GM18502 (cell line): Measurements from ENCODE around the gene NSL1.
"Not testable (repeated sequence)": the region's sequence is repeated elsewhere in the genome, so short reads cannot be mapped to it uniquely, and the experiment has no call there.

ENCODE experiments used
- ATAC-seq: cut with Tn5 transposase; IDR thresholded peaks from one replicate; pipeline ENCODE4 v1.9.1; 2021; ENCODE audit warnings: mild to moderate bottlenecking; ENCODE audit not compliant: unreplicated experiment, poor library complexity

The NSL1 gene

DNA sequence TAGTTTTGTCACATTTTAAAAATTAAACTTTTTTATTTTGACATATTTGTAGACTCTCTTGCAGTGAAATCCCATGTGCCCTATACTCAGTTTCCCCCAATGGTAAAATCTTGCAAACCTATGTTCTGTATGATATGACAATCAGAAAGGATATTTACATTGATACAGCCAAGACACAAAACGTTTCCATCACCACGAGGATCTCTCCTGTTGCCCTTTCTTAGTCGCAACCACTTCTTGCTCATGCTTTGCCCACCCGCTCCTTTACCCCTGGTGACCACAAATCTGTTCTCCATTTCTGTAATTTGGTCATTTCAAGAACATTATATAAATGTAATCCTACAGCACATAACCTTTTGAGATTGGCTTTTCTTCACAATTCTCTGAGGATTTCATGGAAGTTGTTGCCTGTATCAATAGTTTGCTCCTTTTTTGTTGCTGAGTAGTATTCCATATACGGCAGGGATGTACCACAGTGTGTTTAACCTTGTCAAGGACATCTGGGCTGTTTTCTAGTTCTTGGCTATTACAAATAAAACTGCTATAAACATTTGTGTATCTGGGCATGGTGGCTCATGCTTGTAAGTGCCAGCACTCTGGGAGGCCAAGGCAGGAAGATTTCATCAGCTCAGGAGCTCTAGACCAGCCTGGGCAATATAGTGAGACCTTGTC is 78.0 kb downstream of the NSL1 start:
- no peak for ATAC-seq

DNA sequence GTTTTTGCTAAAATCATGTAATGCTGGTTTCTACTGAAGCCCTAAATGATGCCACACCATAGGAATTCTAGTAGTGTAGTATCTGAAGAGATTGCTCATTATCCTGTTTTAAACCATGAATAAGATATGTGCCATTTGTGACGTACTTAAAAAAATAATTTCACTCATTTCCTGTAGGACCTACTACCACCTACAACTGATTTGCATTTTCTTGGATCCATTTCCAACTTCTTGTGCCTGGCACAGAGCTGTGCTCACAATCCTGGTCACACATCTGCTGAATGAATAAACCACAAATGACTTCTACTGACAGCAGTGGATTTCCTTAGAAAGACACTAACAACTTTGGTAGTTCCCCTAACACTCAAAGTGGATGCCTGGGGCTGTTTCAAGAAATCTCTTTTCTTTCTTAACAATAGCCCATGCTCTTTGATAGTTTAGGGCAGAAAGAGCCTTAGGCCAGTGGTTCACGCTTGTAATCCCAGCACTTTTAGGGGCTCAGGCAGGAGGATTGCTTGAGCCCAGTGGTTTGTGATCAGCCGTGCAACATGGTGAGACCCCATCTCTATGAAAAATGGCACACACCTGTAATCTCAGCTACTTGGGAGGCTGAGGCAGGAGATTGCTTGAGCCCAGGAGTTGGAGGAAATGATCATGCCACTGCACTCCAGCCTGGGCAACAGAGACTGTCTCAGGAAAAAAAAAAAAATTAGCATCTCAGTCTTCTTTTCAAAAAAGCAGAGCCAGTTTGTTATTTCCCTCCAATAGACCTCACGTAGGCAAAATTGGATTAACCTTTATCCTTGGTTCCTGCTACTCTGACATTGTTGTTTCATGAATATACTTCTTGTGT is 78.9 kb downstream of the NSL1 start:
- ATAC-seq, result no peak

DNA sequence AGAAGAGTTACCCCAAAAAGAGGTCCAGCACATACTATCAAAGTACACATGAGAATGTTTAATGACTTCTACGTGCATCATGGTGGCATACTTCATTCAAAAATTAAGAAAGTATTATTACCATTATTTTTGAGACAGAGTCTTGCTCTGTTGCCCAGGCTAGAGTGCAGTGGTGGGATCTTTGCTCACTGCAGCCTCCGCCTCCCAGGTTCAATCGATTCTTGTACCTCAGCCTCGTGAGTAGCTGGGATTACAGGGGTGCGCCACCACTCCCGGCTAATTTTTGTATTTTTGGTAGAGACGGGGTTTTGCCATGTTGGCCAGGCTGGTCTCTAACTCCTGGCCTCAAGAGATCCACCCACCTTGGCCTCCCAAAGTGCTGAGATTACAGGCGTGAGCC is 79.6 kb downstream of the NSL1 start:
- ATAC-seq, result not testable (repeated sequence)

DNA sequence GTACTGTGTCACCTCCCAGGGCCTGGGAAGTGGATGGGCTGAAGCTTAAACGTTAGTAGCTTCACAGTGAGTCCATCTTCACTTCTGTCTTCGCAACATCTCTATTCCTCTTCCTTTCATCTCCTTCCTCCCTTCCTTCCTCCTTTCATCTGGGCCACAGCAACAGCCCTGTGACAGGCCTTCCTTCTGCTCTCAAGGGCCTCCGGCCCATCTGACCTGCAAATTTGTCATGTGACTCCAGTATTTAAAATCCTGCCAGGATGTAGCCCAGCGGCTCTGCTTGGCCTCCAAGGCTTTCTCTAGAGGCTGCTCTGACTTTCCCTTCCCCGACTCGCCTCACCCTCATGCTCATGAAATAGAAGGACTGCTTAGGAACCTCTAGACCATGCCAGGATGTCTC is 81.0 kb downstream of the NSL1 start:
- ATAC-seq, result no peak

DNA sequence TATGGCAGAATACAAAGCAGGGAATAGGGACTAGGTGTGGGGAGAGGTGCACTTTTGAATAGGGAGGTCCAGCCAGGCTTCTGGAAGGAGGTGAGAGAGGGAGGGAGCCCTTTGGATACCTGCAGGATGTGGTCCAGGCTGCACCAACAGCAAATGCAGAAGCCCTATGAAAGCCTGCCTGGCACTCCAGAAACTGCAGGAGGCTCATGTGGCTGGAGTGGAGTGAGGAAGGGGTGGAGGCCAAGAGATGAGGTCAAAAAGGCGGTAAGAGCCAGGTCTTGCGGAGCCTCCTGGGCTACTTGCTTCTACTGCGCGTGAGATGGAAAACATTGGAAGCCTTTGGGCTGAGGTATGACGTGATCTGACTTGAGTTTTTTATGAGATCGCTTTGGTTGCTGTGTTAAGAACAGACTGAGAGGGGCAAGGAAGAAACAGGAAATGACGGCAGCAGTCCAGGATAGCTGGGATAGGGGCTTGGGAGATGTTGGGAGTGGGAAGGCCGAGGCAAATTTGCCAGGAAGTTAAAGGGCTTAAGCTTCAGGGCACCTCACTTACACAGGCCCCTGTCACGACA is 87.5 kb downstream of the NSL1 start:
- no peak for ATAC-seq

DNA sequence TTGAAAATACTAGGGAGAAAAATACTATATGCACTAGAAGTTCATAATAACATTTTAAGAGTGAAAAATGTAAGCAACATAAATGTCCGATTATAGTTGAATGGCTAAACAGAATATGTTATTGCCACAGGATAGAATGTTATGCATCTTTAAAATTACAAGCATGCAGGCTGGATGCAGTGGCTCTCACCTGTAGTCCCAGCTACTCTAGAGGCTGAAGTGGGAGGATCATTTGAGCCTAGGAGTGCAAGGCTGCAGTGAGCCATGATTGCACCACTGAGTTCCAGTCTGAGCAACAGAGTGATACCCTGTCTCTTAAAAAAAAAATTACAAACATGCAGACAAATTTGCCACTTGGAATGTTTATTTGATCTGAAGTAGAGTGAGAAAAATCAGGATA is 88.9 kb downstream of the NSL1 start:
- no peak for ATAC-seq

DNA sequence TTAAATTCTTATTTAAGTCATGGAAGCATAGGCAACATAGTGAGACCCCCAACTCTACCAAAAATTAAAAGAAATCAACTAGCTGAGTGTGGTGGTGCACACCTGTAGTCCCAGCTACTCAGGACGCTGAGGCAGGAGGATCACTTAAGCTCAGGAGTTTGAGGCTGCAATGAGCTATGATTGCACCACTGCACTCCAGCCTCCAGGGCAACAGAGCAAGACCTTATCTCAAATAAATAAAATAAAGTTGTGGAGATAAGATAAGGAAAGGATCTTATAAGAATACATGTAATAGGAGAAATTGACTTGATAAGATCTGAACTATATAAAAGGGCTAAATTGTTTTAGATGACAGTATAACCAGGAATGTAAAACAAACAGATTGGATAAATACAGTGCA is 89.7 kb downstream of the NSL1 start:
- ATAC-seq, result no peak

DNA sequence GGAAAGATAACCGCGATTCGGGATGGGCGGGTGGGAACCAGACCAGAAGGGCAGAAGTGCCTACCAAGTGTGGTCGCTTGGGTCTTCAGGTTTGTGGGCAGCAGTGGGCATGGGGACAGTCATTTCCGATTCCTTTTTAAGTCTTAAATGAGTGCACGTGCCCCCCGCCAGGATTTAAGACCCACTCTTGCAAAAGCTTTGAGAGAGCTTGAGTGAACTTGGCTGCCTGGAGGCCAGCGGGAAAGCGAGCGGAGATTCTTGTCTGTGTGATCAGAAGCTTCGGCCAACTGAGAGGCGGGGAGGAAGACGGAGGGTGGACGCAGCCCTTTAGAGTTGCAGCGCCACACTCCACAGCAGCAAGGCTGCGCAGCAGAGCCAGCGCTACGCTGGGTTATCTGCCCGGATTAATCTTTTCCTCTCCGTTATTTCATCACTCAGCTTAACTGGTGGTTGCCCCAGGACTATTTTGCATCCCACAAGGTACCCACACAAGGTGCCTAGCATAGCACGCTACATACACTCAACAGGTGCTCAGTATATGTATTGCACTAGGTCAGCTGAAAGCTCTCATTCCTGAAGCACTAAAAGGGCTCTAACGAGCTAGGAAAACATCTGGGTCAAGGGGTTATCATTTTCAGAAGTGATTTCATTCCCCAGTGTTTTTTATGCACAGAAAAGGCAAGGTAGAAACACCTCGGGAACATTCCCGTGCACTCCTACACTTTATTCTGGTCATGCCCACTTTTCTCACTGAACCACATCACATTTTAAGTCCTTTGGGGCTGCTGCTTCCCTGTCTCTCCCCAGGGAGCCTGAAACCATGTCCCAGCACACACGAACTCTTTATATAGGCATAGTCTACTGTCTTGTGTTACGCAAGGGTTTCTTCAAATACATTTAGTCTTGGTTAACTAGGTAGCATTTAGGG is 90.4 kb downstream of the NSL1 start:
- peak; percentile 33 for ATAC-seq

DNA sequence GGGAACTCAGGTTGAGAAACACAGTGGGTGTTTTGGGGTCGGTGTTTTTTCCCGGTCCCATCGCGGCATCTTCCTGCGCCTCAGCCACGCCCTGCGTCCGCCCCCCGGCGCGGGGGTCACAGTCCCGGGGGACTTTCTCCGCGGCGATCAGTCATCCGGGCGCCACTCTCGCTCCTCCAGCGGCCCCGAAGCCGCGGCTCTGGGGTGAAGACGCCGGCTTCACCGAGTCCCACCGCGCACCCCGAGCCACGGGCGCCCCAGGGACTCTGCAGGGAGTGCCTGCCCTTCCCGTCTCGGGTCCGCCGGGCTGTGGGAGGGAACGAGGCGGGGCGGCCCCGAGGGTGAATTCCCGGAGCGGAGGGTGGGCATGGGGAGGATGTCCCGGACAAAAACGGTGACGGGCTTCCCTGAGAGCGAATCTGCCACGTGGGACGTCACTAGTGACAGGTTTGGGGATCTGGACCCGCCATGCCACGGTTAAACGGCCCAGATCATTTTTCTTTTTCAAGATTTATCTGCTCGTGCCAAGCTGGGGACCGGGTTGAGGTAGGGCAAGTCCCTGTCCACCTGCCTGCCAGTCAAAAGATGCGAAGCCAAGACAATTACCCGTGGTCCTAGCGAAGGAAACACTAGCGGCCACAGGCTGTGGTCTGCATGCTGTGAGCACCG is 91.2 kb downstream of the NSL1 start:
- peak; percentile 44 for ATAC-seq

DNA sequence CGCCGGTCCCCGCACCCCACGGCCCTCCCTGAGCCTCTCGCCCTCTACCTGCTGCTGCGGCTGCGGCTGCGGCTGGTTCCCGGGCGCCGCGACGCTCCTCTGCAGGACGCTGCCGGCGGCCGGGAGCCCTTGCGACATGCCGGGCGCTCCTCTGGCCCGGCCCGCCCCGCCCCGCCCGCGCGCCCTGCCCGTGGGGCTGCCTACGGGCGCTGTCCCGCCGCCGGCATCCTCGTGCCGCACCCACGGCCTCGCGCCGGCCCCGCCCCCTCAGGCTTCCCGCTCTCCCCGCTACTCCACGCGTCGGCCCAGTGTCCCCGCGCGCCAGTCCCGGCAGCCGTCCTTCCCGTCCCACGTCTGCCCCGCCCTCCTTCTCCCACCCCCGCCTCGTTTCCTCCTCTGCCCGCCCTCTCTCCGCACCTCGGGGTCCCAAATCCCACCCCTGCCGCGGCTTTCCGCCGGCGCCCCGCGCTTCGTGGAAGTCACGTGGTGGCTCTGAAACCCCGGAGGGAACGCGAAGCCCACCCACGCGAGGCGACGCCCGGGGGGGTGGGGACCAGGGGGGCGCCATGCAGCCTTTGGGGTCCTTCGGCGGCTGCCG is 91.9 kb downstream of the NSL1 start, which contains the start of gene BATF3:
Gene BATF3, minus strand, starts transcription at position 216 of the 598 bp plus-strand sequence. Its CDS starts 78 bp downstream, at position 138.
- ATAC-seq, result peak; percentile 27

DNA sequence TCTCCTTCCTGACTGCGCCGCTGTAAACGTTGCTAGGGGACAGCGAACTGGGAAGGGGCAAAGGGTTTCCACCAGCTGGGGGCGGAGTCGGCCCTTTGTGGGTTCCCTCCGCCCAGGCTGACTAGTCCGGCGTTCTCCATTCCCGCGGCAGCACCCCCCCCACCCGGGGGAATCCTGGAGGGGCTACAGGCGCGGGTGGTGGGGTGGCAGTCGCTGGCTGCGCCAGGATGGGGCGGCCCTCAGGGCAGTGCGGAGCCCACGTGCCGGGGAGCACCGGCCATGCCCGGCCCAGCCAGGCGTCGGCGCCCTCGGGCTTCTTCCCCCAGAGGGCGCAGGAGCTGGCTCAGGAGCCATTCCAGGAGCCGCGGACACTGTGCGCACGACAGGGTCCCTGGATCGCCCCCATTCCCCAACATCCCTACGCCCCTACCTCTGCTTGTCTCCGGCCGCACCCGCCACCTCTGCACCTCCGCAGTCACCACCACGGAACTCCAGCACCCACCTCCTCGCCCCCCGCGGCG is 92.4 kb downstream of the NSL1 start:
- peak; percentile 63 for ATAC-seq

DNA sequence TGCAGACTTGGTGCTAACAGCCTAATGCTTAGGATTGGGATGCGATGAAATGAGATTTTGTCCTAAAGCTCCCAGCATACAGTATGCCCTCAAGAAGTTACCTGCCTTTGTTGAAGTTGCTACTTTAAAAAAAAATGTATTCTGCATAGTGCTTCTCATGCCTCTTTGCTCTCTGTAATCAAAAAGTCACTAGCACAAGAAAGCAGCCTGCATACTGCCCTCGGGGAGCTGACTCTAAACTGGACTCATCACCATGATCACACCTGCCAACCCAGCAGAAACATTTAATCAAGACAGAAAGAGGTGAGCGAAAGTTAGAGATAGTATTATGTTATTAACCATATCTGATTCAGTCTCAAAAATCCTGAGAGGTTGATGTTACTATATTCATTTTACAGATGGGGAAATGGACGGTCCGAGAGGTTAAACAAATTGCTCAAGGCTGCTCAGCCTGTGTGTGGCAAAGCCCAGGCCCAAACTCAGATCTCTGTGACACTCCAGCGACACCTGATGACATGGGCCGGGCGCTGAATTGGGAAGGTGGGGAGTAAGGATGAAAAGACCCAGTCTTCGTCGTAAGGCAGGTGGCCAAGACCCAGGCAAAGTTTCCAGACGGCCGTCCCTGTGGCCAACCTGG is 93.0 kb downstream of the NSL1 start:
- ATAC-seq, result peak; percentile 9

DNA sequence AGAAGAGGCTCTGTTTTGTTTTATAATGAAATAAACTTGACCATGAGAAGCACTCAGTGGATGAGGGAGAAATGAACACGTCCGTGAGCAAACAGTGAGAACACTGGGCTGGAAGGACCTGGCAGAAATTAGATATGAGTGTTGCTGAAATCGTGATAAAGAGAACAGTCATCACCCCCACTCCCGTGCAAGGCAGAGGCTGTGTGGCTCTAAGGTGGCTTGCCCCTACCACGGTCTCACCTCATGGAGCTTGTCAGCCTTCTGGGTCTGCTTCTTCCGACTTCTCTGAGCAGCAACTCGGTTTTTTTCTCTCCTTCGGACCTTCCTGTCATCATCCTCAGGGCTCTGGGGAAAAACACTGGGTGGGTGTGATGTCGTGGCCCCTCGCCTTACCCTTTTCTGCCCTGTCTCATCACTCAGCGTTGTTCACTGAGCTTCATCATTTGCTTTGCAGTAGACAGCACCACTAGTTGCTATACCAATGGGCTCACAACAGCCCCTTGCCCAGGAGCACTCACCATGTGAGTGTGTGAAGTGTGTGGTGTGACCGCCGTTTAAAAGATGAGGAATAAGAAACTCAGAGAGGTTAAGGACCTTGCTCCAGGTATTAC is 94.8 kb downstream of the NSL1 start:
- no peak for ATAC-seq

DNA sequence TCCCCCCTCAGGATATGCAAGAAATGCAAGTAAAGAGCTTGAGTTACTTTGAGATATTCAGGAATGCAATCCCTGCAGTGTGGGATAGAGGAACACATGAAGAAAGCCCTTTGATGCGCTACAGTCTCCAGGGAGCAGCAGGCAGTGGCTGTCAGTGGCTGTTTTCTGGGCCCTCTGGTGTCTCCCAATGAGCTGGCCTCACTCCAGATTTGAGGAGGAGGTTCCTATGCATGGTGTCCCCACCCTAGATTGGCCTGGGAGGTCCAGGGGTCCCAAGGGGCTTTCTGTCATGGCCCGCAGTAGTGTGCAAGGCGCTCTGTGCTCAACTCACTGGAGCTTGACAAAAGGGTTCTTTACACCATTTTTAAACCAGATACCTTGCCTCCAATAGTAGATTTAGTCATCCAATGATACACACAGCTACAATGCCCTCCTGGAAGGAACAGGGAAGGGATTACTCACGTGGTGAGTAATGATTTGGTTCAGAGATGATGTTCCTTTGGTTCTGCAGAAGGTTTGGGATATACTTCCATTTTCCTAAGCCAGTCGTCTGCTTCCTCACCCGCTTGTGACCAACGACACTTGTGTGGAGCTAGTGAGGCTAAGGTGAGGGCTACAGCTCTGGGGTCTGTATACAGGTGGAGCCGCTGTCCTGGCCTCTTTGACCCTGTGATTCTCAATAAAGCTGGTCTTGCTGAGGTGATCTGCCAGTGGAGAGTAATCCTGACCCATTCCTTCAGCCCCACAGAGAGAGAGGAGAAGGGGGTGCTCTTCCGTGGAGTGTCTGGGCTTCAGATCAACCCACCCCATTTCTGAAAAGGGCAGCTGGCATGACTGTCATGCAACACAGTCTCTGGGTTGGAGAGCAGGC is 98.6 kb downstream of the NSL1 start:
- ATAC-seq, result no peak

DNA sequence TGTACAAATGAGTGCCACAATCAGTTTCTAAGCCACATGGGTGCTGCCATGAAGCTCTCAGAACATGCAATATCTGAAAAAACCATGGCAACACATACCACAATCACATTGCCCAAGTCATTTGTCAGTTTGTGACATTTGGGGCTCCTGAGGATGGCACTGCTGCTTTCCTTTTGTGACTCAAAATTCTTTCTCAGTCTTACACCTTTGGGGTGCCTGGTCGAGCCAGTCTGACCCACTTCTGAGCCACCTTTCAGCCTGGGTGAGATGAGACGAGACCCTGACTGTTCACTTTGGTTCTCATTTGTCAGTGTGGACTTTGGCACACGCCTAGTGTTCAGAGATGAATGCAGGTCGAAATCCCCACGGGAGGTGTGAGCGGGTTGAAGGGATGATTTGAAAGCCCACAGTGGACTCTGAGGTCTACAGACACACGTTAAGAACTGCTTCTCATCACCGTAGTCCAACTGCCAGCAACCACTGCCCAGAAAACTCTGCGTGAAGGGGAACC is 100.0 kb downstream of the NSL1 start:
- peak; percentile 53 for ATAC-seq

DNA sequence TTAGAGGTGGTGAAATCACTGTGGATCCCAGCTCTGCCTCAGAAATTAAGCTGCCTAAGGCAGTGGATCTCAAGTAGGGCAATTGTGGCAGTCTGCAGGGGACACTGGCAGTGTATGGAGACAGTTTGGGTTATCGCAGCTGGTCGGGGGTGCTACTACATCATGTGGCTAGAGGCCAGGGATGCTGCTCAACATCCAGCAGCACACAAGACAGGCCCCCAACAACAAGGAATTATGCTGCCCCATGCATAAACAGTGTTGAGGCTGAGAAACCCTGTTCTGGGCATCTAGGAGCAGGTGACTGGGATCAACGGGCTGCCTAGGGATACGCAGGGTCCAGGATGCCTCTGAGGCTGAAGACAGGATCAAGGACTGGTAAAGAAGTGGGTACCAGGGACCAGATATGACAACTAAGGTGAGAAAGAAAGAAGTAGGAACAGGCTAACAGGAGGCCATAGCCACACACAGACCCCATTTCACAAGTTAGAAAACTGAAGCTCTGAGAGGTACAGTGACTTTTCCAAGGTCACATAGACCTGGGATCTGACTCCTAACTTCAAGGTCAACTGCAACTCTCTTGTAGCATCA is 100.7 kb downstream of the NSL1 start:
- ATAC-seq, result no peak
